H54 (cell line): Measurements from ENCODE around the gene BCAS4.
A peak's percentile ranks its signal among the peaks of the same experiment; 100 is the strongest.

Experiments
- DNase-seq: peaks from one replicate; pipeline ENCODE4 v3.0.0; 2011; ENCODE audit warnings: low spot score, mixed read lengths; ENCODE audit not compliant: insufficient read length
- FAIRE-seq: peaks from 3 replicates; lab custom pipeline; 2011; peaks lifted over from hg19 to GRCh38; lab: Jason Lieb, UNC
- POLR2A ChIP-seq: IDR thresholded peaks from 2 replicates; pipeline ENCODE4 v1.6.1; 2011; ENCODE audit warnings: low read depth, mild to moderate bottlenecking, low read length

The BCAS4 gene

DNA sequence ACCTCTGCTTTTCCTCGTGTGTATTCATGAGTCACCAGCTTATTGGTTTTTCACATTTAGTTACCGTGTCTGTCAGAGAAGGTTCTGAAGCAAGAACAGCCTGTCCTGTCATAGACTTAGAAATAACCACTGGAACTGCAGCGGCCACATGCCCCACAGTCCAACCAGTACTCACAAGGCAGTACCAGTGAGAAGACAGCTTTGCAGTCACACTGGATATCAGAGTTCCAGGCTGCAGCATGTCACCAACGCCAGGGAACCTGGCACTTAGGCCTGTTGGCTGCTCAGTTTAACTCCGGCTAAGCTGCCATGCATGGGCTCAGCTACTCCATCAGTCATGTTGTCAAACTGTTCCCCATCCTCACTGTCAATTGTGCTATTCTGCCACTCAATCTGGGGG, 96.3 kb downstream of the BCAS4 start:
- no peak for TF ChIP-seq POLR2A
- FAIRE-seq (no peak), DNase-seq (no peak)

DNA sequence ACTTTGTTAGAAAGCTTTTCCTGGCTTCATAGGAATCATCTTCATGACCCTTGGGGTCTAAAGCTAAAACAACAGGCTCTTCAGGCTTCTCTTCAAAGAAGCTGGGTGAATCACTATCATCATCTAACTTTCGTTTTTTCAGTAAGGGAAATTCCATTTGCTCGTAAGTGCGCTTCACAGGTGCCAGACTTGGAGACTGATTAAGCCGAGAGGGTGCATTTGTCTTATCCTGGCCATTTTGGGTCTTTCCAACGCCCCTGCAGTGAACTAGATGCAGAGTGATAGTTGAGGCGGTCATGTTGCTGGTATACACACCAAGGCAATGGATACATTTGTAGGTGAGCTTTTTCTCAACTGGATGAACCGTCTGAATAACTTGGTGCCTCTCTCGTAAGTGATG, 97.5 kb downstream of the BCAS4 start:
- no peak for TF ChIP-seq POLR2A
- DNase-seq (no peak), FAIRE-seq (no peak)

DNA sequence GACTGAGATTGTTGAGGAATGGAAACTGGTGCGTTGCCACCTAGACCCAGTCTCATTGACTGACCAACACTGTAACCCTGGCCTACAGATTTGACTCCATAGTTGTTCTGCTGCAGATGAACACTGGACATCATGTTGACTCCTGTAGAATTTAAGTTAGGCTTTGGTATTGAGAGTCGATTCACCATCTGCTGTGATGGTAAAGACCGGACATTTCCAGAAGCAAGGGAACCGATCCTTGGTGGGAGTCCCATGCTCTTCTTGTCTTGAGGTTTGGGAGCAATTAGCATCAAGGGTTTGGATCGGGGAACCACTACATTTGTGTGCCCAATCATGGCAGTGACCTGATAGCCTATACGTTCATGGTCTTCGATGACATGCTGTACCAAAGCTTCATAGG, 98.8 kb downstream of the BCAS4 start:
- no peak for FAIRE-seq
- no peak for TF ChIP-seq POLR2A
- no peak for DNase-seq

- DNase-seq = no peak
- FAIRE-seq = no peak
- no peak for TF ChIP-seq POLR2A
These were observed 100.4 kb downstream of the BCAS4 start for GRCh38 chr20:50895111-50895830.

GRCh38 chr20:50898475-50898874, 103.6 kb downstream of the BCAS4 start:
- TF ChIP-seq POLR2A = no peak
- FAIRE-seq (no peak), DNase-seq (no peak)

- no peak for DNase-seq
- FAIRE-seq = no peak
These were observed 105.4 kb downstream of the BCAS4 start for GRCh38 chr20:50900261-50900660.

DNA sequence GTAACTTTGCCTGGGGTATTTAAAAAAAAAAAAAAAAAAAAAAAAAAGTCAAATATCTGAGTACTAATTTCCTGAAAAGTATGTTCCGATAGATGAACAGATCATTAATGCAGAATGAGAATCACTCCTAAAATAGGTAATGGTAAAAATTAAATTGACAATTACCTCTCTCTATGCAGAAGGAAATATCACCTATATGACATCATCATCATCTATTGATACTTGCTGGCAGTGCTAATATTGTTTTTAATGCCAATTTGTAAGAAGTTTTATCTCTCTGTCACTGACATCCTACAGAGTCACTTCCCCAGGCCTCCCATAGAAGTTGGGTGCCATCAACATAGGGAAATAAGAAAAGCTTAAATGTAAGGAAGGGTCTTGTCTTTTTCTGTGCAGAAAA, 106.4 kb downstream of the BCAS4 start:
- no peak for TF ChIP-seq POLR2A
- FAIRE-seq (no peak), DNase-seq (no peak)

More at GRCh38 chr20:50900261-50900660, 105.4 kb downstream of the BCAS4 start:
- no peak for TF ChIP-seq POLR2A

GRCh38 chr20:50903353-50904051, 108.6 kb downstream of the BCAS4 start:
- TF ChIP-seq POLR2A = no peak
- DNase-seq (no peak), FAIRE-seq (no peak)

GRCh38 chr20:50904067-50904570, 109.3 kb downstream of the BCAS4 start:
- no peak for DNase-seq
- no peak for TF ChIP-seq POLR2A
- FAIRE-seq = no peak

- no peak for TF ChIP-seq POLR2A
- FAIRE-seq (no peak), DNase-seq (no peak)
These were observed 114.6 kb downstream of the BCAS4 start for GRCh38 chr20:50909413-50909812.

DNA sequence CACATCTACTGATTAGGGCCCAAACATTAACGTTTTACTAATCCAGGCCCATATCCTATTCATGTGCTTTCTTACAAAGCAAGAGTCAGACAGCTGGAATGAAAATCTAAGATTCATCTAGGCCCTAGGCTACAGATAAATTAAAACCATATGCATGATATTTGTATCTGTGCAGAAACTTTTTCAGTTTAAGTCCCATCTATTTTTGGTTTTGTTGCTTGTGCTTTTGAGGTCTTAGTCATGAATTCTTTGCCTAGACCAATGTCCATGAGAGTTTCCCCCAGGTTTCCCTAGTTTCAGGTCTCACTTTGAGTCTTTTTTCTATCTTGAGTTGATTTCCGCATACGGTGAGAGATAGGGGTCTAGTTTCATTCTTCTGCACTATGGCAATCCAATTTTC, 116.2 kb downstream of the BCAS4 start:
- TF ChIP-seq POLR2A = no peak
- DNase-seq = no peak
- no peak for FAIRE-seq

DNA sequence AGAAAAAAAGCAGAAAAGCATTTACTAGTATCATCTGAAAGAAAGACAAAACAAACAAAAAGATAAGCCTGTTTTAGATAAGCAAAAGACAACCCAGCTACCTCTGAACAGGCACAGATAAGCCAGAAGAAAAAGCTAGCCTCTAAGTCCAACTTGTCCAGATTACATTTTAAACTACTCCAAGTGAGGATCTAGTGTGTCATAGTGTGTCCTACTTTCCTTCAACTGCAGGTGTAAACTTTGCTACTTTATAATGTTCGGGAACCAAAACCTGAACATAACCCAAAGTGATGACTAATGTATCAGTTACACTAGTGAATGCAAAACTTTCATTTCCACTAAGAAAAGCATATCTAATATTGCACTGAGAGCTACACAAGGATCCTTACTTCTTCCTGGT, 116.9 kb downstream of the BCAS4 start:
- TF ChIP-seq POLR2A = no peak
- FAIRE-seq (no peak), DNase-seq (no peak)

DNA sequence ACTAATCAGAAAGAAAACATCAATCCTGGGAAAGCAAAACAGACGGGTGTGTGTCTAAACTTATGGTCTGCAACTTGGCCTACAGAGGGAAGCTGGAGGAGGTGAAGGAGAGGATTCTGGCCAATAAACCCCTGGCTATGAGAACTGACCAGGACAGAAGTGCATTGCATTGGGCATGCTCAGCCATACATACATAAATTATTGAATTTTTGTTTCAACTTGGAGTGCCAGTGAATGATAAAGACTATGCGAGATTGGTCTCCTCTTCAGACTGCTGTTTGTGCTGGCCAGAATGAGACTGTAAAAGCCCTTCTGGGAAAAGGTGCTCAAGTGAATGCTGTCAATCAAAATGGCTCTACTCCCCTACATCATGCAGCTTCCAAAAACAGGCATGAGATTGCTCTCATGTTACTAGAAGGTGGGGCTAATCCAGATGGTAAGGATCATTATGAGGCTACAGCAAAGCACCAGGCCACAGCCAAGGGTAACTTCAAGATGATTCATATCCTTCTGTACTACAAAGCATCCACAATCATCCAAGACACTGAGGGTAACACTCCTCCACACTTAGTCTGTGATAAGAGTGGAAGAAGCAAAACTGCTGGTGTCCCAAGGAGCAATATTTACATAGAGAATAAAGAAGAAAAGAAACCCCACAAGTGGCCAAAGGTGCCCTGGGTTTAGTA, 119.0 kb downstream of the BCAS4 start:
- peak; percentile 93 for FAIRE-seq
- TF ChIP-seq POLR2A = no peak
- no peak for DNase-seq

GRCh38 chr20:50915424-50915823, 120.6 kb downstream of the BCAS4 start:
- FAIRE-seq = no peak
- no peak for TF ChIP-seq POLR2A
- no peak for DNase-seq

GRCh38 chr20:50916257-50916656, 121.4 kb downstream of the BCAS4 start:
- no peak for TF ChIP-seq POLR2A
- FAIRE-seq (peak; percentile 20), DNase-seq (no peak)
